HL-60/S4 (cell line): ENCODE data around the gene PICK1.
"Not testable (repeated sequence)": the region's sequence is repeated elsewhere in the genome, so short reads cannot be mapped to it uniquely, and the experiment has no call there.

ENCODE experiments used
- in situ Hi-C: fragments of 300-500 bp; cut with MboI; formaldehyde crosslinking; loops from 2 replicates; pipeline ENCODE4 v1.14.3; 2022; ENCODE audit warnings: low sequenced_read_pairs

The PICK1 gene

GRCh38 chr22:38110863-38111852, 54.0 kb downstream of the PICK1 start:
- in situ Hi-C loops = no loop called here

GRCh38 chr22:38111925-38112355, 54.7 kb downstream of the PICK1 start:
- in situ Hi-C loops = no loop called here

GRCh38 chr22:38112381-38112780, 55.2 kb downstream of the PICK1 start:
- in situ Hi-C loops = no loop called here

- in situ Hi-C loops = no loop called here
These were observed 57.5 kb downstream of the PICK1 start for GRCh38 chr22:38114484-38115398.

GRCh38 chr22:38115423-38116205, 58.4 kb downstream of the PICK1 start:
- in situ Hi-C loops = no loop called here

GRCh38 chr22:38117556-38117955, 60.4 kb downstream of the PICK1 start:
- in situ Hi-C loops = not testable (repeated sequence)

GRCh38 chr22:38118182-38118581, 61.0 kb downstream of the PICK1 start:
- in situ Hi-C loops = no loop called here

- in situ Hi-C loops = not testable (repeated sequence)
These were observed 61.5 kb downstream of the PICK1 start for GRCh38 chr22:38118747-38119146.

- in situ Hi-C loops = loop anchor here (10.0 kb wide), 1 partner anchor 114 kb away; no protein-coding TSS in a partner anchor
These were observed 63.3 kb downstream of the PICK1 start for GRCh38 chr22:38120359-38121110.

- in situ Hi-C loops = loop anchor here (10.0 kb wide), 1 partner anchor 112 kb away; no protein-coding TSS in a partner anchor
These were observed 65.4 kb downstream of the PICK1 start for GRCh38 chr22:38122616-38123015.

- in situ Hi-C loops = loop anchor here (10.0 kb wide), 1 partner anchor 110 kb away; no protein-coding TSS in a partner anchor
These were observed 67.2 kb downstream of the PICK1 start for GRCh38 chr22:38124236-38124974.

- in situ Hi-C loops = loop anchor here (10.0 kb wide), 1 partner anchor 110 kb away; no protein-coding TSS in a partner anchor
These were observed 67.9 kb downstream of the PICK1 start for GRCh38 chr22:38125038-38125610.
